ENCODE results near the gene PTGR3. TPM values are rescaled to one million over a fixed set of nuclear protein-coding genes. Genes with fewer than 3 reads are reported as not detected.
A peak's percentile ranks its signal among the peaks of the same experiment; 100 is the strongest.

PTGR3 gene
- total and polyA plus RNA-seq, 10 donors, result 11.1 to 43.8 (median 30.0) TPM

DNA sequence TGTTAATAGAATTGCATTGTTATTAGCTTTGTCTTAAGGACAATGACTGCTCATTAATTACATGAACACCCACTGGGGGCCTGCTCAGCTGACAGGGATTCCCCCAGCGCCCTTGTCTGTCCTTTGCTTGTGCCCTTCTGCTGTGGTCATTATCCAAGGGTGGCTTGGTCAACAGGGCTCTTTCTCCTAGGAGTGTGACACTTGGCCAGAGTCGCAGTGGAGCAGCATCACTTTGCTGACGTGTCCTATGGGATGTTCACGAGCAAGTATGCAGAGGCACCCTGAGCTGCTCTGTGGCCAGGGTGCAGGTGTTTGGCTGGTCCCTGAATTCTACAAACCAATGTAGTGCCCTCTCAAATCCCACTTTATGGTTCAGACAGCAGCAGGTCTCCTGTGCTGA, 46.0 kb downstream of the PTGR3 start:
- peaks cover 0 to 18% (median 11%) of the 10 kb centered on the region in 6 donors for H3K4me1 ChIP-seq
- H3K36me3 ChIP-seq, result no peaks in the 10 kb centered on the region
- no peak overlapping the region for H3K27ac ChIP-seq
- intact Hi-C loops (cut with DNase I; ENCODE audit: low total_unique reads), result no loop called here
- H3K4me3 ChIP-seq, result no peak overlapping the region
- WGBS, 5 donors, result 87 to 98% (median 95%) methylated on average over 4 of the region's 4 CpGs
- H3K27me3 ChIP-seq (replicated peaks in 1 of 7), result peaks cover 0 to 4% (median 0%) of the 10 kb centered on the region in 7 donors
- no peak for TF ChIP-seq POLR2AphosphoS5 (IDR thresholded peaks at IDR 0.05)
- TF ChIP-seq, protein P1, sequence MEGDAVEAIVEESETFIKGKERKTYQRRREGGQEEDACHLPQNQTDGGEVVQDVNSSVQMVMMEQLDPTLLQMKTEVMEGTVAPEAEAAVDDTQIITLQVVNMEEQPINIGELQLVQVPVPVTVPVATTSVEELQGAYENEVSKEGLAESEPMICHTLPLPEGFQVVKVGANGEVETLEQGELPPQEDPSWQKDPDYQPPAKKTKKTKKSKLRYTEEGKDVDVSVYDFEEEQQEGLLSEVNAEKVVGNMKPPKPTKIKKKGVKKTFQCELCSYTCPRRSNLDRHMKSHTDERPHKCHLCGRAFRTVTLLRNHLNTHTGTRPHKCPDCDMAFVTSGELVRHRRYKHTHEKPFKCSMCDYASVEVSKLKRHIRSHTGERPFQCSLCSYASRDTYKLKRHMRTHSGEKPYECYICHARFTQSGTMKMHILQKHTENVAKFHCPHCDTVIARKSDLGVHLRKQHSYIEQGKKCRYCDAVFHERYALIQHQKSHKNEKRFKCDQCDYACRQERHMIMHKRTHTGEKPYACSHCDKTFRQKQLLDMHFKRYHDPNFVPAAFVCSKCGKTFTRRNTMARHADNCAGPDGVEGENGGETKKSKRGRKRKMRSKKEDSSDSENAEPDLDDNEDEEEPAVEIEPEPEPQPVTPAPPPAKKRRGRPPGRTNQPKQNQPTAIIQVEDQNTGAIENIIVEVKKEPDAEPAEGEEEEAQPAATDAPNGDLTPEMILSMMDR (IDR thresholded peaks at IDR 0.05 in 8 of 11, conservative IDR thresholded peaks at IDR 0.05 in 3 of 11), result no peak
- TF ChIP-seq POLR2A (IDR thresholded peaks at IDR 0.05), result no peak
- H3K9me3 ChIP-seq, result no peaks in the 10 kb centered on the region
- DNase-seq, result no peak

DNA sequence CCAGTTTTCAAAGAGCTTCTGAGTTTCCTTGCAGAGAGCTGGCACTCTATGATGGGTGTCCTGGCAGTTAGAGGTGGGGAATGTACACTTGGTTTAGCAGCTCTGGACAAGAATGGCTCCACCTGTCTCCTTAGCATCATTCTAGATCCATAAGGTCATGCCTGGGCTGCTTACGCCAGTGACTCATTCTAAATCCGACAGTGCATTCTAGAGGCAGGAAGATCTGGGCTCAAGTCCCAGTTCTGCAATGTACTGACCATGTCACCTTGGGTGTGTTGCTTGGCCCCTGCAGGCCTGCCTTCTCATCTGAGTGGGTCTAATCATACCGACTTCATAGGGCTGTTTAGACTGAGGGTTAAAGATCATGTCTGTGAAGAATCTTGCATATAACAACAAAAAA, 46.5 kb downstream of the PTGR3 start:
- no peaks in the 10 kb centered on the region for H3K9me3 ChIP-seq
- peaks cover 0 to 18% (median 11%) of the 10 kb centered on the region in 6 donors for H3K4me1 ChIP-seq
- no peak overlapping the region for H3K4me3 ChIP-seq
- H3K27me3 ChIP-seq (replicated peaks in 1 of 7), result peaks cover 0 to 4% (median 0%) of the 10 kb centered on the region in 7 donors
- no peak overlapping the region for H3K27ac ChIP-seq
- intact Hi-C loops (cut with DNase I; ENCODE audit: low total_unique reads), result no loop called here
- DNase-seq, result no peak
- H3K36me3 ChIP-seq, result no peaks in the 10 kb centered on the region
- TF ChIP-seq, protein P1 (IDR thresholded peaks at IDR 0.05 in 8 of 11, conservative IDR thresholded peaks at IDR 0.05 in 3 of 11), result no peak
- TF ChIP-seq POLR2AphosphoS5 (IDR thresholded peaks at IDR 0.05), result no peak
- no peak for TF ChIP-seq POLR2A (IDR thresholded peaks at IDR 0.05)
- WGBS, 5 donors, result 83 to 91% (median 87%) methylated on average over 3 of the region's 3 CpGs

DNA sequence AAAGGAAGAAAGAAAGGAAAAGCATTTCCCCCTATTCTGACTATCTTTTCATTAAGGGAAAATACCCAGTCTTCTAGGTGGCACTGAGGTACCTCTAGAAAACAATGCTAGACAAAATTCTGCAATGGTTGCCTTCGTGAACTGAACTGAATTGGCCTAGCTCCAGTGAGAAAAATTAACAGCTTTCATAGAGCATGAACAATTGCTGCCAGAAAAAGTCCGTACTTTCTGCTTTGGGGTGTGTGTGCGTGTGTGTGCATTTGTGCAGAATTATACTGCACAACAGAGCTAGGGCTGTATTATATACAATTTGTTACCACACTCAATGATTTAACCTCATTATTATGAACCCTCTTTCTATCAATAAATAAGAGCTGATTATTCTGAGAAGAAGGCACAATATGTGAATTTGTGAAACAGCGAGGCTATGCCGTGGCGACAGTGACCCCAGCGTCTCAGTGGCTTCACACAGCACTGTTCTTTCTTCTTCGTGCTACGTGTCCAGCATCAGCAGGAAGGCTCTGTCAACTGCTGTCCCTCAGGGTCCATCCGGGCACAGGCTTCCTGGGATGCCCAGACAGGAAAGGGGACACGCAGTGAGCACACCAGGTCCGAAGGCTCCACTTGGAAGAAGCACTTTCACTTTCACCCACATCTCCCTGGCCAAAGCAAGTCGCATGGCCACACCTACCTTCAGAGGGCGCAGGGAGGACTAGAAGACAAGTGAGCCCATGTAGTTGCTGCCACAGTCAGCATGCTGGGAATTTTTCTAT, 47.5 kb downstream of the PTGR3 start:
- WGBS, 5 donors, result 16 to 33% (median 24%) methylated on average over 14 of the region's 14 CpGs
- H3K4me3 ChIP-seq, result peak overlapping the region; percentile 26 to 80 (median 42)
- H3K4me1 ChIP-seq, result peaks cover 0 to 18% (median 11%) of the 10 kb centered on the region in 6 donors
- H3K27me3 ChIP-seq (replicated peaks in 1 of 7), result peaks cover 0 to 4% (median 0%) of the 10 kb centered on the region in 7 donors
- DNase-seq, result no peak
- H3K9me3 ChIP-seq, result no peaks in the 10 kb centered on the region
- no peaks in the 10 kb centered on the region for H3K36me3 ChIP-seq
- intact Hi-C loops (cut with DNase I; ENCODE audit: low total_unique reads), result no loop called here
- peak overlapping the region in 1 of 8 donors; percentile 9 for H3K27ac ChIP-seq
- TF ChIP-seq POLR2AphosphoS5 (IDR thresholded peaks at IDR 0.05), result peak in 2 of 3 donors; percentile 39 to 63
- TF ChIP-seq, protein P1 (IDR thresholded peaks at IDR 0.05 in 8 of 11, conservative IDR thresholded peaks at IDR 0.05 in 3 of 11), result no peak

DNA sequence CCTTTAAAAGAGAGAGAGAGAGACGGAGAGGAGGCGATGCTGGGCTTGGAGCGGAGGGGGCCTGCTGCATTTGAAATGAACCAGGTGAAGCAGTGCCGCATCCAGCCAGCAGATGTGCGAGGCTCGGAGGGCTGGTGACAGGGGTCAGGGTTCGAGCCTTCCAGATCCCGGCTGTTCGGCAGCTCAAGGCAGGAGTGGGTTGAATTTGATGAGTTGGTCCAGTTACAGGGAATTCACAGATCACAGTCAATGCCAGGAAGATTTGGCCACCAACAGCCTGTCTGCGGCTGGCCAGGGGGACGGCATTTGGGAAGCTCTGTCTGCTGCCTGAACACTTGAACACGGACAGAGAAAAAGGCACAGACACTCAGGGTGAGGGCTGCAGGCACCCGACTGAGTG, 48.6 kb downstream of the PTGR3 start:
- no peak overlapping the region for H3K27ac ChIP-seq
- H3K4me3 ChIP-seq, result no peak overlapping the region
- intact Hi-C loops (cut with DNase I; ENCODE audit: low total_unique reads), result no loop called here
- no peaks in the 10 kb centered on the region for H3K9me3 ChIP-seq
- peaks cover 0 to 4% (median 0%) of the 10 kb centered on the region in 7 donors for H3K27me3 ChIP-seq (replicated peaks in 1 of 7)
- DNase-seq, result no peak
- no peak for TF ChIP-seq POLR2AphosphoS5 (IDR thresholded peaks at IDR 0.05)
- TF ChIP-seq POLR2A (IDR thresholded peaks at IDR 0.05), result no peak
- TF ChIP-seq, protein P1 (IDR thresholded peaks at IDR 0.05 in 8 of 11, conservative IDR thresholded peaks at IDR 0.05 in 3 of 11), result no peak
- H3K36me3 ChIP-seq, result no peaks in the 10 kb centered on the region
- peaks cover 0 to 18% (median 11%) of the 10 kb centered on the region in 6 donors for H3K4me1 ChIP-seq
- WGBS, 5 donors, result 75 to 84% (median 83%) methylated on average over 13 of the region's 13 CpGs
